A673 (cell line): Measurements from ENCODE around the gene SMIM10L1. TPM values are rescaled to one million over a fixed set of nuclear protein-coding genes. Genes with fewer than 3 reads are reported as not detected.

Experiments used
- BruUV-seq: library from RNA; stranded (reverse); fragments of 400-500 nt; replicated peaks from 2 replicates; lab custom pipeline; 2021; lab: Mats Ljungman, UMichigan
- CTCF ChIA-PET: fragments of 300-600 bp; sonication (Branson Sonifier 250); formaldehyde crosslinking; loops from one replicate; lab custom pipeline; 2022; ENCODE audit warnings: antibody characterized with exemption; lab: Charles Lee
- POLR2A ChIA-PET: fragments of 300-600 bp; sonication (Branson Sonifier 250); formaldehyde crosslinking; loops from one replicate; lab custom pipeline; 2022; ENCODE audit warnings: antibody characterized with exemption; ENCODE audit not compliant: low non-redundant PET; lab: Charles Lee
- DNase-seq: peaks from one replicate; pipeline ENCODE4 v3.0.0-alpha.2; 2015; ENCODE audit warnings: low spot score
- H3K27ac ChIP-seq: fragments of 200-600 bp; sonication (generic); 2 replicates; pipeline ENCODE4 v1.5.1; 2016; ENCODE audit warnings: mixed run types, low read depth, mild to moderate bottlenecking, mixed read lengths, antibody characterized with exemption, low read length; ENCODE audit not compliant: poor library complexity, severe bottlenecking
- H3K27me3 ChIP-seq: fragments of 200-600 bp; sonication (generic); replicated peaks from 2 replicates; pipeline ENCODE4 v1.6.1; 2017; ENCODE audit warnings: mixed run types, low read depth, mild to moderate bottlenecking, mixed read lengths, antibody characterized with exemption, low read length; ENCODE audit not compliant: insufficient read depth, poor library complexity
- H3K36me3 ChIP-seq: fragments of 200-600 bp; sonication (generic); 2 replicates; pipeline ENCODE4 v1.6.1; 2016; ENCODE audit warnings: mixed run types, mild to moderate bottlenecking, mixed read lengths, antibody characterized with exemption, low read length; ENCODE audit not compliant: insufficient read depth, poor library complexity, severe bottlenecking
- H3K4me1 ChIP-seq: fragments of 200-600 bp; sonication (generic); 2 replicates; pipeline ENCODE4 v1.6.1; 2017; ENCODE audit warnings: mixed run types, mild to moderate bottlenecking, mixed read lengths, antibody characterized with exemption, low read length; ENCODE audit not compliant: insufficient read depth, poor library complexity, severe bottlenecking
- H3K4me3 ChIP-seq: fragments of 200-600 bp; sonication (generic); 2 replicates; pipeline ENCODE4 v1.5.1; 2016; ENCODE audit warnings: low read depth, mixed run types, mild to moderate bottlenecking, mixed read lengths, low read length; ENCODE audit not compliant: poor library complexity, severe bottlenecking
- H3K9me3 ChIP-seq: fragments of 200-600 bp; sonication (generic); 2 replicates; pipeline ENCODE4 v1.6.1; 2016; ENCODE audit warnings: mixed run types, low read depth, mild to moderate bottlenecking, mixed read lengths, antibody characterized with exemption, low read length; ENCODE audit not compliant: poor library complexity, severe bottlenecking
- CTCF ChIP-seq: fragments of 300-800, 200-600 bp; sonication (generic); conservative IDR thresholded peaks from 2 replicates; pipeline ENCODE4 v1.5.1; 2017; ENCODE audit warnings: low read depth, mild to moderate bottlenecking, antibody characterized with exemption, low read length, moderate library complexity, mixed read lengths
- EZH2 ChIP-seq: fragments of 200-600 bp; sonication (generic); IDR thresholded peaks from 2 replicates; pipeline ENCODE4 v1.6.1; 2017; ENCODE audit warnings: borderline replicate concordance, low read depth, mild to moderate bottlenecking, mixed read lengths, antibody characterized with exemption, low read length; ENCODE audit not compliant: poor library complexity, severe bottlenecking
- intact Hi-C: fragments of 100-400 bp; cut with micrococcal nuclease; formaldehyde crosslinking; loops from one replicate; pipeline ENCODE4 v1.10.0; 2022; ENCODE audit not compliant: unreplicated experiment
- total RNA-seq: library from RNA; stranded (reverse); gene quantifications from 2 replicates; pipeline ENCODE4 v1.2.3, GENCODE V29; 2021

SMIM10L1 gene
- total RNA-seq, 1 experiment from 2014 or later: 15.7 TPM

- ChIA-PET POLR2A (no interaction called here), CTCF (interaction anchor here (0.6 kb wide), 1 partner anchor 563 kb away, joined by 8 read pairs; no protein-coding TSS in a partner anchor)
- TF ChIP-seq EZH2: no peak
- TF ChIP-seq CTCF: no peak
- DNase-seq: peak; percentile 33
- no peak overlapping the region for H3K27ac ChIP-seq
- no peaks in the 10 kb centered on the region for H3K27me3 ChIP-seq
- BruUV-seq: no TSS peak
- H3K4me1 ChIP-seq: peaks cover 25% of the 10 kb centered on the region
- H3K4me3 ChIP-seq: no peak overlapping the region
- H3K9me3 ChIP-seq: no peaks in the 10 kb centered on the region
- H3K36me3 ChIP-seq: peaks cover 9% of the 10 kb centered on the region
- intact Hi-C loops: no loop called here
Observed at GRCh38 chr12:11174022-11174421, 3.0 kb downstream of the SMIM10L1 start.

GRCh38 chr12:11178250-11178649 is 7.3 kb downstream of the SMIM10L1 start:
- H3K27me3 ChIP-seq: no peaks in the 10 kb centered on the region

GRCh38 chr12:11182529-11182928 is 11.5 kb downstream of the SMIM10L1 start:
- H3K9me3 ChIP-seq: no peaks in the 10 kb centered on the region
- no peak for DNase-seq
- intact Hi-C loops: no loop called here
- H3K27ac ChIP-seq: no peak overlapping the region
- no TSS peak for BruUV-seq
- ChIA-PET POLR2A (no interaction called here), CTCF (no interaction called here)
- no peak overlapping the region for H3K4me3 ChIP-seq
- no peaks in the 10 kb centered on the region for H3K4me1 ChIP-seq
- H3K36me3 ChIP-seq: no peaks in the 10 kb centered on the region
- no peaks in the 10 kb centered on the region for H3K27me3 ChIP-seq
- TF ChIP-seq CTCF (no peak), EZH2 (no peak)

More at GRCh38 chr12:11178250-11178649, 7.3 kb downstream of the SMIM10L1 start:
- intact Hi-C loops: no loop called here
- Histone ChIP-seq H3K4me3 (no peak overlapping the region), H3K27ac (no peak overlapping the region), H3K4me1 (peaks cover 12% of the 10 kb centered on the region), H3K9me3 (no peaks in the 10 kb centered on the region), H3K36me3 (peaks cover 3% of the 10 kb centered on the region)
- no peak for TF ChIP-seq CTCF
- ChIA-PET POLR2A (no interaction called here), CTCF (no interaction called here)
- no peak for DNase-seq
- no TSS peak for BruUV-seq
